Stimulated activated CD8-positive, alpha-beta memory T cell treated with anti-CD3 and anti-CD28 coated beads, Interleukin-4, amount 100 ng/mL, for 24 hours (primary cell): ENCODE data around the gene FCER2.

Experiments used
- DNase-seq: peaks from one replicate; pipeline ENCODE4 v3.0.0-alpha.2; 2020; ENCODE audit warnings: low read depth

The FCER2 gene

GRCh38 chr19:7732045-7732444 is 30.1 kb upstream of the FCER2 start, which contains the start of gene CLEC4G:
CLEC4G (minus strand) TSS chr19:7732110; CDS start chr19:7732102, 8 bp downstream.
- DNase-seq, result no peak

DNA sequence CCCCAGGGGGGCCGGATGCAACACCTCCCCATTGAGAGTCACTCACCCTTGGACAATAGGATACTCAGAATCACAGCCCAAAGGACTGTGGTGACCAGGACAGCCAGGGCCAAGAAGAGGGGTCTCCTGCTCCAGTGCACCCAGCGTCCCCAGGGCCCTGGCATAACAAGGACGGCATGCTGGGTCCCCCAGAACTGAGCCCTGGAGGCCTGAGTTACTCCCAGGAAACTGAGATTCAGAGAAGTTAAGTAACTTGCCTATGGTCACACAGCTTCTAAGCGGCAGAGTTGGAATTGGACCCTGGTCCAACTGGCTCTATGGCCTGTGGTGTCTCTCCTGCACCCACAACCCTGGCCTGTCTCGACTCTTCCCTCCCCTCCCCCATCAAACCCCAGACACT is 29.7 kb upstream of the FCER2 start:
- no peak for DNase-seq

DNA sequence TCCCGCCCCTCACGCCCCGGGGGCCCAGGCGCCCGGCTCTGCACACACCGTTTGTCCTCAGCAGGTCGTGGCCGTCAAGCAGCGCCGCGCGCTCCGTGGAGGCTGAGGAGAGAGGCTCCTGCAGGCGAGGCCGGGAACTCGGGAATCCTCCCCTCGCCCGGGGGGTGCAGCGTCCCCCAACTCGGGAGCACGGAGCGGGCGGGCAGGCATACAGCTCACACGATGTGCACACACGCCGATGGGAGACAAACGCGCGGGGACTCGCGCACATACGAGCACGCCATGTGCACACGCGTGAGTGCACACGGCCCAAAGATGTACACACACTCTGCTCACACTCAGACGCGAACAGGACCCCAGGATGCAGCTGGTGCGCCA is 29.3 kb upstream of the FCER2 start:
- DNase-seq, result no peak

GRCh38 chr19:7730286-7731217 is 28.6 kb upstream of the FCER2 start:
- DNase-seq, result no peak

DNA sequence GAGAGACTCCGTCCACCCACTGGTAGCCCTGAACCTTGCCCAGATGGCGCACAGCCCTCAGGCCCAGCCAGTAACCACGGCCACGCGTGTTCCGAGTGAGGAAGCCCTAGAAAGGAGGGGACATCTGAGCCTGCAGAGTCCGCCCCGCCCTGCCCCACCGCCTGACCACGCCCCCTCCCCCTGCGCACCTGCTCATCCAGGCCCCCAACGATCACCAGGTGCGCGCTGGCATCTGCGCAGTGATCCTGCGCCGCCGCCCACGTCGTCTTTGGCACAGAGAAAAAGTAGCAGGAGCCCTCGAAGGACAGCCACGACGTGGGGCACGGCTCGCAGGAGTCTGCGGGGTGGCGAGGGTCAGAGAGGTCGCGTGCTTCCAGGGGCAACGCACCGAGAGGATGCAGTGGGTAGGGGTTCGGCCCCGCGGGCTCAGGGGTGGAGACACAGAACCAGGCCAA is 27.9 kb upstream of the FCER2 start:
- DNase-seq, result no peak

GRCh38 chr19:7729211-7729610 is 27.3 kb upstream of the FCER2 start:
- no peak for DNase-seq

DNA sequence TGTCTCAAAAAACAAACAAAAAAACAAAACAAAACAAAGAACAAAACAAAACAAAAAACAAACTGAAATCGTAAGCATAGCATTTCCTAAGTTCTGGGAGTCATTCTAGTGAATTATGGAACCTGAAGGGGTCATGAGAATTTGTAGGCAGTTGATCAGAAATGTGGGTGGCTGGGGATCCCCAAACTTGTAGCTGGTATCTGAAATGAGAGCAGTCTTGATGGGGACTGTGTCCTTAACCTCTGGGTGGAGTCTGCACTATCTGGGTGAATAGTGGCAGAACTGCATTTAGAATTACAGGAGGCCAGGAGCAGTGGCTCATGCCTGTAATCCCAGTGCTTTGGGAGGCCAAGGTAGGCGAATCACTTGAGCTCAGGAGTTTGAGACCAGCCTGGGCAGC is 23.9 kb upstream of the FCER2 start:
- DNase-seq, result no peak

GRCh38 chr19:7722231-7722651 is 20.3 kb upstream of the FCER2 start:
- no peak for DNase-seq

GRCh38 chr19:7720351-7720750 is 18.4 kb upstream of the FCER2 start:
- no peak for DNase-seq

GRCh38 chr19:7718668-7719067 is 16.7 kb upstream of the FCER2 start:
- DNase-seq, result no peak

GRCh38 chr19:7716762-7717161 is 14.8 kb upstream of the FCER2 start:
- no peak for DNase-seq

DNA sequence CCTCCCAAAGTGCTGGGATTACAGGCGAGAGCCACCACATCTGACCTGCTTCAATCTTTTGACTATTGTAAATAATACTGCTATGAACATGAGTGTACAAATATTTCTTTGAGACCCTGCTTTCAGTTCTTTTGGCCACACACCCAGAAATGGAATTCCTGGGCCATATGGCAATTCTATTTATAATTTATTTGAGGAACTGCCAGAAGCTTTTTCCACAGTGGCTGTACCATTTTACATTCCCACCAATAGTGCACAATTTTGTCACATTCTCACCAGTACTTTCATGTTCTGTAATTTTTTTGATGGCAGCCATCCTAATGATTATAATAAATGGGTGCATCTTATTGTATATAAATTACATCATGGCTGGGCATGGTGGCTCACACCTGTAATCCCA is 13.7 kb upstream of the FCER2 start:
- no peak for DNase-seq

DNA sequence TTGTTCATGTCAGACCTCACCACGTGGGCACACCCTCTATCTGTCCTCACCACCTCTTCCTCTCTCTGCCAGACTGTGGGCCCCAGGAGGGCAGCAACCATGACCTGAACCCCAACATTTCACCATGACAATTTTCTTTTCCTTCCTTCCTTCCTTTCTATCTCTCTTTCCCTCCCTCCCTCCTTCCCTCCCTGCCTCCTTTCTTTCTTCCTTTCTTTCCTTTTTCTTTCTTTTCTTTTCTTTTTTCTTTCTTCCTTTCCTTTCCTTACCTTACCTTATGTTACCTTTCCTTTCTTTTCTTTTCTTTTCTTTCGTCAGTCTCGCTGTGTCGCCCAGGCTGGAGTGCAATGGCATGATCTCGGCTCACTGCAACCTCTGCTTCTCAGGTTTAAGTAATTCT is 8.7 kb upstream of the FCER2 start:
- no peak for DNase-seq

- DNase-seq, result no peak
Measured at GRCh38 chr19:7709932-7710460, 8.1 kb upstream of the FCER2 start.

- DNase-seq, result no peak
Measured at GRCh38 chr19:7706955-7707456, 5.1 kb upstream of the FCER2 start.

GRCh38 chr19:7706188-7706954 is 4.4 kb upstream of the FCER2 start:
- no peak for DNase-seq

- peak; percentile 57 for DNase-seq
Measured at GRCh38 chr19:7705387-7706187, 3.7 kb upstream of the FCER2 start.

DNA sequence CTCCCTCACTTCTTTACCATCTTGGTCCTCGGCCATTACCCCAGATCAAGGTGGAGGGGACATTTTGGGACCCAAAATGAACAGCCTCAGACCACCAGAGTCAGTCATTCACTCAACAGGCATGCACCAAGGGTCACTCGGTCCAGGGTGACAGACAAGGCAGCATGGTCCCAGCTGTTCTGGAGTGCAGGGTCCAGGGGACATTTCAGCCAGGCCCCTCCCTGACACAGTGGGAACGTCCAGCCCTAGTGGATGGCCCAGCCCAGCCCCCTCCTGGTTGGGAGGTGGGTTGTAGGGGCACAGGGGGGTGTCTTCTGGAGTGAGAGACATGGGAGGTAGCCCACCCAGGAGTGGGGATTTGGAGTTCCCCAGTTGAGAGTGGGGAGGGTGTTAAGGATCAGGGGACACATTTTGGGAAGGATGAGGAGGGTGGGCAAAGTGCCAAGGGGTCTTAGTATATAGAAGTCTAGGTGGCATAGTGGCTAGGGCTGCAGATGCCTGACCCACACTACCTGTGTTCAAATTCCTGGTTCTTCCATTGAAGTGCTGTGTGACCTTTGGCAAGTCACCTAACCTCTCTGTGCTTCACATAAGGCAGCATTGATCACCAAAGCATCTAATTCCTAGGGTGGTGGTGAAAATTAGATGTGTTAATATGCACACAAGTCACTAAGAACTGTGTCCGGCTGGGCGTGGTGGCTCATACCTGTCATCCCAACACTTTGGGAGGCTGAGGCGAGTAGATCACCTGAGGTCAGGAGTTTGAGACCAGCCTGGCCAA is 2.5 kb upstream of the FCER2 start:
- no peak for DNase-seq

DNA sequence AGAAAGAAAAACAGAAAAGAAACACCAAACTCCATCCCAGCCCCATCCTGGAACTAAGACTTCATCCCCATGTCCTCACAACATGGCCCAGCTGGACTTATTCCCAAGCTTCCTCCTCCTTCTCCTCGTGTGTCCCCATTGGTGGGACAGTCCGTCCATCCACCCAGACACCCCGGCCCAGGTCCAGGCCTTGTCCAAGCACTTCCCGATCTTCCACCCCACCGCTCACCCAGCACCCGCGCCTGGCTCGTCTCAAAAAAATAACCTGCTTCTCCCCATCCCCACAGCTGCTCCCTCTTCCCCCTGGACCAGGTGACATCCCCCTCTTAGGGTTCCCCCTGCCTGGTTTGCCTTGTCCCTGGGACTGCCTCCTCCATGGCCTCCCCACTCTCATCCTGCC is 1.4 kb upstream of the FCER2 start:
- DNase-seq, result no peak

DNA sequence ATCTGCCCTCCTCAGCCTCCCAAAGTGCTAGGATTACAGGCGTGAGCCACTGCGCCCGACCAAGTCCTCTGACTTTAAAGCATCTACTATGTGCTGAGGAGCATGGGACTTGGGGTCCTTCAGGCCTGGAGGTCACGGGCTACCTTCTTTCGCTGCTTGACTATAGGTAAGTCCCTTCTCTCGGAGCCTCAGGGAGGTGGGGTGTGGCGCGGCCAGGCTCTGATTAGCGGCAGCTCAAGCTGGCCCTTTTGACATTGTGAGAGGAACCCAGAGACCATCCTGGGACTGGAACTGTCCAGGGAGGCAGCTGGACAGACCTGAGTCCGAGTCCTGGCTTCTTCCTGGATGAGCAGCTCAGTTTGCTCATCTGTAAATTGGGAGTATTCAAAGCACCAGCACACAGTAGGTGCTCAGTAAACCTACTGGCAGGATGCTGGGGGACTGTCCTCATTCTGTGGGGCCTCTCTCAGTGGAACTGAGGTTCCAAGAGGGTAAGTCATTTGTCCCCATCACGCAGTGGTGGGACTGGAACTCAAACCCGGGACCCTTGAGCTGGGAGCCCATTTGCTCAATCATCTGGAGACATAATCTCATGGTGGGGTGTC is 780 bp downstream of the FCER2 start:
- DNase-seq, result no peak
